GM19238 (cell line): ENCODE measurements around the gene AIG1.
A peak's percentile ranks its signal among the peaks of the same experiment; 100 is the strongest.
"Not testable (repeated sequence)": the region's sequence is repeated elsewhere in the genome, so short reads cannot be mapped to it uniquely, and the experiment has no call there.

ENCODE experiments used
- DNase-seq: peaks from one replicate; pipeline ENCODE4 v3.0.0; 2011; ENCODE audit warnings: low spot score; ENCODE audit not compliant: insufficient read length

Gene AIG1

DNA sequence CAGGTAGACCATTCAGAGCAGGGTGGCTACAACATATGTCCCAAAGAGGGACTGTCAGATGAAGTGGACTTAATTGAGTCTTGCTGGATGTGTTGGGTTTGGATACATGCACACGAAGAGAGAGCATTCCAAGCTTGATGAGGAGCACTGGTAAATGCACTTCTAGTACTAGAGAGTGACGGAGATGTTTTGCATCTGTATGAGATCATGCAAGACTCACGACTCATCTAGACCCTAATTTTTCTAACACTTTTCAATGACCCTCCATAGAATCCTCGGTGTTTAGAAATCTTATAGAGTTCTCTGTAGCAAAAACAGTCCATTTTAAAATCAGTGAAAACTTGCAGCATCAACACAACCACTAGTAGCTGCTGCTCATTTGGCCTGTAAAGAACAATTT lies 4.8 kb upstream of the AIG1 start:
- no peak for DNase-seq

DNA sequence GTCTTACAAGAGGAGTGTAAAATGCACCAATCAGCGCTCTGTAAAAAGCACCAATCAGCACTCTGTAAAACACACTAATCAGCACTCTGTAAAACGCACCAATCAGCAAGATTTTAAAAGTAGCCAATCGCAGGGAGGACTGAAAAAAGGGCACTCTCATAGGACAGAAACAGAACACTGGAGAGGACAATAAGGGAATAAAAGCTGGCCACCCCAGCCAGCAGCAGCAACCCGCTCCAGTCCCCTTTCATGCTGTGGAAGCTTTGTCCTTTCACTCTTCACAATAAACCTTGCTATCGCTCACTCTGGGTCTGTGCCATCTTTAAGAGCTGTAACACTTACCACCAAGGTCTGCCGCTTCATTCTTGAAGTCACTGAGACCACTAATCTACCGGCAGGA lies 1.7 kb upstream of the AIG1 start:
- no peak for DNase-seq

DNA sequence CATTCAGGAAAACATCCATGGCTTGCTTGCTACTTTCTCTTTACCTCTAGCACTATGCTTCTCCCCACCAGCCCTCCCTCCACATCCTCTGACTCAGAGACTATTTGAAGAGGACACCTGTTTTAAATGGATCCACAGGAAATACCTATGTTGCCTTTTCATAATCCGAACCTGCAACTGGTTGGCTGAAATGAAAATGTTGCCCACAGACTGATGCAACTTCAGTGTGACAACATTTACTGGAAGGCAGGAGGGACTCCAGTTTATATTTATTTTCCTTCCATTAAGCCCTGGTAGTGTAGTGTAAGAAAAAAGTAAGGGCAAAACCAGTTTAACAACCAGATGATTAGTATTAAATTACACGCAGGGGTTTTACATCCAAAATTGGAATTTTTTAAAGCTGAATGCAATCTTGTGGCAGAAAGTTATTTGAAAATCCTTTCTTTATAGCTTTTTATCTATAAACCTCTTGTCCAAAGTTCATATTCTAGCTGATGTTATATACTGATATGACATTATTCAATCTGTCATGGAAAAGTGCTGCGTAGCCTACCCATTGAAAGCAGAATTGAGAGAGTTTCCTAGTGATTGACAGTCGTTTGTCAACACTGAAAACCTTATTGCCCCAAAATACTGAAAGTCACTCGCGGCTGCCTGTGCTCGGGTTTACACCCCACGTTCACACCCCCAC lies 881 bp upstream of the AIG1 start:
- no peak for DNase-seq

DNA sequence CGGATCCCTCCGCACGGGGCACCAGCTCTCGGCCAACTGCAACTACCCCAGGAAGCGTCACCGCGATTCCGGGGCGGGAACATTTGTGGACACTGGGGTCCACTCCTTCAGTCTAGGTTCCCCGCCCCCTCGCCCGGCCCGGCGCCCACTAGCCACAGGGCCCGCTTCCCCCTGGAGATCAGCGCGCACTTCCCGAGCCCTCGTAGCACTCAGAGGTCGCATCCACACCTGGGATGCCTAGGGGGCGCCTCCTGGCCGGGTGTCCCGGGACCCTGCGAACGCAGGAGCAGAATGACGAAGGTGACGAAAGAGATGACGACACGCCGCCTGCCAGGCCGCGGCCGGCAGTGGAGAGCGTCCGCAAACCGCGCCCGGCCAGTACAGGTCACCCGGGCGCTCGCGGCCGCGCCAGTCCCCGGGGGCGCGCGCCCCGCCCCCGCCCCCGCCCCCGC lies 309 bp upstream of the AIG1 start:
- peak; percentile 53 for DNase-seq

DNA sequence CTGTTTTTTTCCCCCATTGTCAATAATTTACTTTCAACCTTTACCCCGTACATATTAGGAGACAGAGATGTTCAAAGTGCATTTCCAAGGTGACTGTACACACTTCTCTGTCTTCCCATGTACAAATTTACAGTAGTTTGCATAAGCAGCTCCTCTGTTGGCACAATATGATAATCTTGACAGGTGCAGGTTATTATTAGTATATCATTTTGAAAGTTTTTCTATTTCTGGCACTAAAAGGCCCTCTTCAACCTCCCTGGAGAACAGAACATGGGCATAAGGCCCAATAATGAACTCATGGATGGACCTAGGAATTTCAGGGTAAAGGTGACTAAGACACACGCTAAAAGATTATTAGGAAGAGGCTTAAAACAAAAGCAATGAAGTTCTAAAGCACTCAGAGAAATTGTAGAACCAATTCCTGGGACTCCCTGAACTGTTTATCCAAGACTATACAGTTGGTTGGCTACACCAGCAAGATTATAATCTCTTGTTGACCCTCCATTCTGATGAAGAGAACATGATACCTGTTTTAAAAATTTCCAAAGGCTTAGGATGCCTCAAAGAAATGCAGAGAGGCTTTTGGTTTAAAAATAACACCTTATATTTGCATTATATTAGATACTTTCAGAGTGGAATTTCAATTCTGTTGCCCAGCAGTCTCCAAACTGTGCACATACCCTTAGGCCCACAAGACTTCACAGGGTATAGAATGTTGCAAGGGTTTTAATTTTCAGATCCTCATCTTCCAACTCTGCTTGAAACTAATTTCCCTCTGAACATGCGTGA lies 1.1 kb downstream of the AIG1 start:
- DNase-seq: no peak

- DNase-seq: no peak
Observed at GRCh38 chr6:143062551-143062950, 1.9 kb downstream of the AIG1 start.

- no peak for DNase-seq
Observed at GRCh38 chr6:143063631-143064030, 2.9 kb downstream of the AIG1 start.

GRCh38 chr6:143064271-143064670 lies 3.6 kb downstream of the AIG1 start:
- DNase-seq: no peak

DNA sequence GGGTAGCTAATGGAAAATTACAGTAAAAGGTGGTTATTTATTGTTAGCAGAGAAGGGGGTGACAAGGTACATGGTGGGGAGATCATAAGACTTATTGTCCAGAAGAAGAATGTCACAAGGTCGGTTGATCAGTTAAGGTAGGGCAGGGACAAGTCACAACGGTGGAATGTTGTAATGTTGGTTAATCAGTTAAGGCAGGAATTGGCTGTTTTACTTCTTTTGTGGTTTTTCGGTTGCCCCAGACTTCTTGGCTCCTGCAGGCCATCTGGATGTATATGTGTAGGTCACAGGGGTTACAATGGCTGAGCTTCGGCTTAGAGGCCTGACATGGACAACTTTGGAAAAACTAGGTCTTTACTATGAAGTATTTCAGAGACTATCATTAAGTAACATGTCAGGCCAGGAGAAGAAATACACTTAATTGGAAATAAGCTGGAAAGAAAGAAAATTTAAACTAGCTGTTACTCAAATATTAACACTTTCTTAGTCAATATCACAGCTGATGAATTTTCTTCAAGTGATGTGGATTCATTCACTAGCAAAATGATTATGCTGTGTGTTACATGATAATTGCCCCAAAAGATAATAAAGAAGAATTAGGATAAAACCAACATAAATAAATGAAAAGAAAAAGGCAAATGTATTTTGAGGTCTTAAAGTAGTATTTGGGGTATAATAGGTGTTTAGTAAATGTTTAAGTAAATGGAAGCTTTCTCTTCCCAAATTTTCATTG lies 4.4 kb downstream of the AIG1 start:
- DNase-seq: no peak

DNA sequence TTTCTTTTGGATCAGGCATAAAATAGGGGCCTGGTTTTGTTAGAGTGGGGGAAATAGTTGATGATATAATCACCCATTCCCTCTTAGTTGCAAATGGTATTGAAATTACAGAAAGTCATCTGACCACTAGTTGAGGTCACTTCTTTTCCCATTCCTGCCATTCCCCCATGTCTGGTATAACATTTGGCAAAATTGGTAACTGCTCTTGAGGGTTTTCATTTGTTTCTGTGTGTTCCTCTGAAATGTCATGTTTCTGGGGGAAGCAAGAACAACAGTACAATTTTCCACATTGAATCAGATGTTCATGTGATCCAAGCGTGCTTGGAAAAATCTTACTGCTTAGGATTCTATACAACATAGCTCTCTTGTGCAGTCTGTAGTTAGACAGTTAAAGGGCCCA lies 7.3 kb downstream of the AIG1 start:
- no peak for DNase-seq

- no peak for DNase-seq
Observed at GRCh38 chr6:143074101-143074500, 13.4 kb downstream of the AIG1 start.

DNA sequence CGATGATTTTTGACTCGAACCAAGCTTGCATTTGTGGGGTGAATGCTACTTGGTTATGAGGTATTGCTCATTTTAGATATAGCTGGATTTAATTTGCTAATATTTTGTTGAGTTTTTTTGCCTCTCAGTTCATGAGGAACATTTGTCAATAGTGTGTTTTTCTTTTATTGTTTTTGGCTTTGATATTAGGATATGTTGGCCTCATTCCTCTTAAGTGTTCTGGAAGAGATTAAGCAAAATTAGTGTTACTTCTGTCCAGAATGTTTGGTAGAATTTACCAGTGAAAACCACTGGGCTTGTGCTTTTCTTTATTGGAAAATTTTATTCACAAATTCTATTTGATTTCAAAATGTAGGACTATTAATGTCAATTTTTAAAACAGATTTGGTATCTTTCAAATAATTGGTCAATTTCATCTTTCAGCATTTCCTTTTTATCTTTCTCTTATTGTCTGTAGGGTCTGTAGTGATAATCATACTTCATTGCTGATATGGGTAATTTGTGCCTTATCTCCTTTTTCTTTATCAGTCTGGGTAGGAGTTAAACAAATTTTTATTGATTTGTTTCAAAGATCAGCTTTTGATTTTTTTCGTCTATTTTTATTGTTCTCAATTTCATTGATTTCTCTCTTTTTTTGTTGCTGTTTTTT lies 14.1 kb downstream of the AIG1 start:
- DNase-seq: no peak

GRCh38 chr6:143078468-143079324 lies 18.0 kb downstream of the AIG1 start:
- DNase-seq: no peak

- no peak for DNase-seq
Observed at GRCh38 chr6:143079325-143079640, 18.6 kb downstream of the AIG1 start.

DNA sequence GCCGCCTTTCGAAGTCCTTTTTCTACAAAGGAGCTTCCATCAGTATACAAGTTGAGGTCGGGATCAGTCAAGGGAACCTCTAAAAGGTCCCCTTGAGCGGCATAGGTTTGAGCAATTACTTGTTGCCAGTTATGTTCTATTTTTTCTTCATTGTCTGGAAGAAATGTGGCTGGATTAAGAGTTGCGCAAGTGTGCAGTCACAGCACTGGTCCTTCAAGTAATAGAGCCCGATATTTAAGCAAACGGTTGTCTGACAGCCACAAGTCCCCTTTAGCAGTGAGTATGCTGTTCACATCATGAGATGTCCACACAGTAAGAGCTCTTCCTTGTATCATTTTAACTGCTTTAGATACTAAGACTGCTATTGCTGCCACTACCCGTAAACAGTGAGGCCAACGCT lies 21.6 kb downstream of the AIG1 start:
- DNase-seq: not testable (repeated sequence)

DNA sequence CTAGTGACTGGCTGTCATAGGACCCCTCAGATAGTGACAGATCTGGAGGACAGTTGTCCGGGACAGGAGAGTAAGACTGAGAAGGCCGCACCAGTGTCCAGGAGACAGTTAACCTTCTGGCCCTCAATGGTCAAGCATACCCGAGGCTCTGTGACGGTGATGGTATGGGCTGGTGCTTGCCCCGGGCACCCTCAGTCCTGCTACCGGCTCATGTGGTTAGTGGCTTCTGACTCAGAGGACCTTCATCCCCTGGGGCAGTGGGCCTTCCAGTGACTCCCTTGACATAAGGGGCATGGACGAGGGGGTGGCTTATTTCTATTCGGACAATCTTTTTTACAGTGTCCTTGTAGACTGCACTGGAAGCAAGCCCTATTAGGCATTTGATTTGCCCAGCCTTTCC lies 23.3 kb downstream of the AIG1 start:
- not testable (repeated sequence) for DNase-seq

GRCh38 chr6:143087335-143087734 lies 26.6 kb downstream of the AIG1 start:
- not testable (repeated sequence) for DNase-seq

- no peak for DNase-seq
Observed at GRCh38 chr6:143087856-143088255, 27.2 kb downstream of the AIG1 start.

DNA sequence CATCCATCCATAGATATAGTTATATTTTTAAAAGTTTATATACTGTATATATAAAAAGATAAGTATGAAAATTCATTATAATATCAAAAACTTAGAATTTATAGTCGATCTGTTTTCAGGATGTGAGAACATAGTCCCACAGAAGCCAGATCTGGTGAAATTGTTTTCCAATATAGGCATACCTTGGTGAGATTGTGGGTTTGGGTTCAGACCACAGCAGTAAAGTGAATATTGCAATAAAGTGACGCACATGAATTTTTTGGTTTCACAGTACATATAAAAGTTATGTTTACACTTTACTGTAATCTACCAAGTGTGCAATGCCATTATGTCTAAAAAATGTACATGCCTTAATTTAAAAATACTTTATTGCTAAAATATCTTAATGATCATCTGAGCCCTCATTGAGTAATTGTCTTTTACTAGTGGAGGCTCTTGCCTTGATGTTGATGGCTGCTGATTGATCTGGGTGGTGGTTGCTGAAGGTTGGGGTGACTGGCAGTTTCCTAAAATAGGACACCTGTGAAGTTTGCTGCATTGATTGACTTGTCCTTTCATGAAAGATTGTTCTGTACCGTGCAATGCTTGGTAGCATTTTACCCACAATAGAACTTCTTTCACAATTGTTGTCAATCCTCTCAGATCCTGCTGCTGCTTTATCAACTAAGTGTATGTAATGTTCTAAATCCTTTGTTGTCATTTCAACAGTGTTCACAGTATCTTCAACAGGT lies 29.8 kb downstream of the AIG1 start:
- DNase-seq: no peak

DNA sequence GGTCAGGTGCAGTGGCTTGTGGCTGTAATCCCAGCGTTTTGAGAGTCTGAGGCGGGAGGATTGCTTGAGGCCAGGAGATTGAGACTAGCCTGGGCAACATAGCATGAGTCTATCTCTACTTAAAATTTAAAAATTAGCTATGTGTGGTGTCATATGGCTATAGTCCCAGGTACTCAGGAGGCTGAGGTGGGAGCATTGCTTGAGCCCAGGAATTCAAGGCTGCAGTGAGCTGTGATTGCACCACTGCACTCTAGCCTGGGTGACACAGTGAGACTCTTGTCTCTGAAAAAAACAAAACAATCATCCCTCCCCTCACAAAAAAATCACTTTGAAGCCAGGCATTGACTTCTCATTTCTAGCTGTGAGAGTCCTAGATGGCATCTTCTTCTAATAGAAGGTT lies 32.1 kb downstream of the AIG1 start:
- no peak for DNase-seq
